Esophagus muscularis mucosa (tissue), 4 donors: ENCODE data around the gene ATP5PB.

Experiments
- CTCF ChIP-seq, 3 experiments: fragments of 200-600 bp in 2 of 3; fragments of 450-650 bp in 1 of 3; sonication (generic) in 2 of 3; IDR thresholded peaks; one replicate each; pipeline ENCODE4 v1.5.1; 2017 to 2019; ENCODE audit warnings: antibody characterized with exemption in 3 of 3, mild to moderate bottlenecking in 2 of 3, moderate library complexity in 1 of 3
- EP300 ChIP-seq: sonication (generic); formaldehyde crosslinking; IDR thresholded peaks from one replicate; pipeline ENCODE4 v1.6.1; 2017; ENCODE audit warnings: antibody characterized with exemption
- POLR2A ChIP-seq: fragments of 450-650 bp; IDR thresholded peaks from one replicate; pipeline ENCODE4 v1.6.1; 2017; ENCODE audit warnings: antibody characterized with exemption, moderate library complexity, mild to moderate bottlenecking, low read depth
- POLR2AphosphoS5 ChIP-seq, 2 donors: sonication (generic); formaldehyde crosslinking; IDR thresholded peaks; one replicate each; pipeline ENCODE4 v1.6.1; 2017; ENCODE audit warnings: antibody characterized with exemption in 2 of 2

GRCh38 chr1:111499026-111499785 is 49.9 kb downstream of the ATP5PB start:
- TF ChIP-seq CTCF (IDR thresholded peaks at IDR 0.05) (no peak), POLR2A (no peak), POLR2AphosphoS5 (IDR thresholded peaks at IDR 0.05) (no peak), EP300 (no peak)
